ENCODE data around the gene PPIL6.
A peak's percentile ranks its signal among the peaks of the same experiment; 100 is the strongest.

Gene PPIL6

DNA sequence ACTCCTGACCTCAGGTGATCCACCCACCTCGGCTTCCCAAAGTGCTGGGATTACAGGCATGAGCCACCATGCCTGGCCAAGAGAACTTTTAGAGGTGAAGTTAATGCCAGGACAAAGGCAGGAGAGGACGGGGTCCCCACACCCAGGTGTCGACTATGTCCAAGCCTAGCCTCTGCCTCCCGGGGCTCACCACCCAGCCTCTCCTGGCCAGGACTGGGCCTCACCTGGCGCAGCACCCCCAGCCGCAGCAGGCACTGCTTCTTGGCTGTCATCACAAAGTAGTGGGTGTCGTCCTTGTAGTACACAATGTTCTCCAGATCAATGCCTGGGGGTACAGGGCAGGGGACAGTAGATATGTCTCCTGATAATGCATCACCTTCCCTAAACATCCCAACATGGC lies 10.9 kb upstream of the PPIL6 start:
- H3K27ac ChIP-seq (ENCODE audit: low read depth, low read length): no peak overlapping the region
- TF ChIP-seq EZH2phosphoT487 (IDR thresholded peaks at IDR 0.05; ENCODE audit: borderline replicate concordance, low read length): no peak
- H3K9me2 ChIP-seq (replicated peaks; ENCODE audit: control insufficient read depth, low read length): no peaks in the 10 kb centered on the region
- H4K20me1 ChIP-seq (ENCODE audit: control insufficient read depth, insufficient read depth, low read depth, low read length): no peaks in the 10 kb centered on the region
- peaks cover 15% of the 10 kb centered on the region for H3K79me2 ChIP-seq (ENCODE audit: control insufficient read depth, low read length)
- no peaks in the 10 kb centered on the region for H3K27me3 ChIP-seq (ENCODE audit: control insufficient read depth, low read length)
- H3K4me1 ChIP-seq (ENCODE audit: control insufficient read depth, low read length): peaks cover 58% of the 10 kb centered on the region
- 0 out of 2 replicates have a peak, but pooled peaks cover 6% of the 10 kb centered on the region for H3F3A ChIP-seq (ENCODE audit: control insufficient read depth, insufficient read depth)
- H3K9me3 ChIP-seq (ENCODE audit: control insufficient read depth, insufficient read depth, low read length): no peaks in the 10 kb centered on the region
- H3K36me3 ChIP-seq (ENCODE audit: control insufficient read depth, low read length): peaks cover 50% of the 10 kb centered on the region
- H3K4me3 ChIP-seq (ENCODE audit: low read length): no peak overlapping the region
- no peak overlapping the region for H3K4me2 ChIP-seq (ENCODE audit: low read length)

GRCh38 chr6:109450801-109451200 lies 10.4 kb upstream of the PPIL6 start:
- no peaks in the 10 kb centered on the region for H4K20me1 ChIP-seq (ENCODE audit: control insufficient read depth, insufficient read depth, low read depth, low read length)
- H3K79me2 ChIP-seq (ENCODE audit: control insufficient read depth, low read length): peaks cover 14% of the 10 kb centered on the region
- 0 out of 2 replicates have a peak, but pooled peaks cover 5% of the 10 kb centered on the region for H3F3A ChIP-seq (ENCODE audit: control insufficient read depth, insufficient read depth)
- TF ChIP-seq, protein P1, sequence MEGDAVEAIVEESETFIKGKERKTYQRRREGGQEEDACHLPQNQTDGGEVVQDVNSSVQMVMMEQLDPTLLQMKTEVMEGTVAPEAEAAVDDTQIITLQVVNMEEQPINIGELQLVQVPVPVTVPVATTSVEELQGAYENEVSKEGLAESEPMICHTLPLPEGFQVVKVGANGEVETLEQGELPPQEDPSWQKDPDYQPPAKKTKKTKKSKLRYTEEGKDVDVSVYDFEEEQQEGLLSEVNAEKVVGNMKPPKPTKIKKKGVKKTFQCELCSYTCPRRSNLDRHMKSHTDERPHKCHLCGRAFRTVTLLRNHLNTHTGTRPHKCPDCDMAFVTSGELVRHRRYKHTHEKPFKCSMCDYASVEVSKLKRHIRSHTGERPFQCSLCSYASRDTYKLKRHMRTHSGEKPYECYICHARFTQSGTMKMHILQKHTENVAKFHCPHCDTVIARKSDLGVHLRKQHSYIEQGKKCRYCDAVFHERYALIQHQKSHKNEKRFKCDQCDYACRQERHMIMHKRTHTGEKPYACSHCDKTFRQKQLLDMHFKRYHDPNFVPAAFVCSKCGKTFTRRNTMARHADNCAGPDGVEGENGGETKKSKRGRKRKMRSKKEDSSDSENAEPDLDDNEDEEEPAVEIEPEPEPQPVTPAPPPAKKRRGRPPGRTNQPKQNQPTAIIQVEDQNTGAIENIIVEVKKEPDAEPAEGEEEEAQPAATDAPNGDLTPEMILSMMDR (IDR thresholded peaks at IDR 0.05; ENCODE audit: low read depth, low read length, poor library complexity, severe bottlenecking): no peak
- no peak for TF ChIP-seq EZH2phosphoT487 (IDR thresholded peaks at IDR 0.05; ENCODE audit: borderline replicate concordance, low read length)
- no peaks in the 10 kb centered on the region for H3K9me2 ChIP-seq (replicated peaks; ENCODE audit: control insufficient read depth, low read length)
- peaks cover 55% of the 10 kb centered on the region for H3K4me1 ChIP-seq (ENCODE audit: control insufficient read depth, low read length)
- peaks cover 55% of the 10 kb centered on the region for H3K36me3 ChIP-seq (ENCODE audit: control insufficient read depth, low read length)
- H3K4me3 ChIP-seq (ENCODE audit: low read length): no peak overlapping the region
- no peak overlapping the region for H3K4me2 ChIP-seq (ENCODE audit: low read length)
- no peaks in the 10 kb centered on the region for H3K27me3 ChIP-seq (ENCODE audit: control insufficient read depth, low read length)
- no peak overlapping the region for H3K27ac ChIP-seq (ENCODE audit: low read depth, low read length)
- no peaks in the 10 kb centered on the region for H3K9me3 ChIP-seq (ENCODE audit: control insufficient read depth, insufficient read depth, low read length)

GRCh38 chr6:109449795-109450673 lies 9.6 kb upstream of the PPIL6 start:
- Histone ChIP-seq H3K27ac (ENCODE audit: low read depth, low read length) (no peak overlapping the region), H3K9me2 (replicated peaks; ENCODE audit: control insufficient read depth, low read length) (no peaks in the 10 kb centered on the region), H3K79me2 (ENCODE audit: control insufficient read depth, low read length) (peaks cover 14% of the 10 kb centered on the region), H3K9me3 (ENCODE audit: control insufficient read depth, insufficient read depth, low read length) (no peaks in the 10 kb centered on the region), H3K4me2 (ENCODE audit: low read length) (peak overlapping the region; percentile 1; the same call in 1 of the 2 replicates), H3K4me3 (ENCODE audit: low read length) (no peak overlapping the region), H3K36me3 (ENCODE audit: control insufficient read depth, low read length) (peaks cover 60% of the 10 kb centered on the region), H3K27me3 (ENCODE audit: control insufficient read depth, low read length) (no peaks in the 10 kb centered on the region), H3K4me1 (ENCODE audit: control insufficient read depth, low read length) (peaks cover 53% of the 10 kb centered on the region), H4K20me1 (ENCODE audit: control insufficient read depth, insufficient read depth, low read depth, low read length) (no peaks in the 10 kb centered on the region), H3F3A (ENCODE audit: control insufficient read depth, insufficient read depth) (0 out of 2 replicates have a peak, but pooled peaks cover 2% of the 10 kb centered on the region)
- no peak for TF ChIP-seq EZH2phosphoT487 (IDR thresholded peaks at IDR 0.05; ENCODE audit: borderline replicate concordance, low read length)
- TF ChIP-seq, protein P1 (IDR thresholded peaks at IDR 0.05; ENCODE audit: low read depth, low read length, poor library complexity, severe bottlenecking): no peak

All from DOHH2 (cell line).